ENCODE data around the gene SUSD5.

DNA sequence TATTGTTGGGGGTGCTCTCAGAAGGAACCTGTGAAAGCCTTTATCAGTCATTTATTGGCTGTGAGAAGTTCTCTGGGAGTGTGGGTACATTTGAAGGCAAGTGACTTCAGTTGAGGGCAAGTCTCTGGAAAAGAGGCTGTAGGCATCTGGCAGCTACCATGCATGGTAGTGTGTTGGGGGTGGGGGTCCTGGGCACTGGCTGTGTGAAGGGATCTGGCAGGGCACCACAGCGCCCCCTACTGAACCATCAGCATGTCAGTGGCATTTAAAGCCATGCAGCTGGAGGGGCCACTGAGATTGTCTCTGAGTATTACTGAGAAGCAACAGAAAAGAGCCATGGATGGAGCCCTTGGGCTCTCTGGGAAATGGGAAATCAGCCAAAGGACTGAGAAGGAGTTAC lies 74.2 kb downstream of the SUSD5 start:
- TF ChIP-seq, protein P1, sequence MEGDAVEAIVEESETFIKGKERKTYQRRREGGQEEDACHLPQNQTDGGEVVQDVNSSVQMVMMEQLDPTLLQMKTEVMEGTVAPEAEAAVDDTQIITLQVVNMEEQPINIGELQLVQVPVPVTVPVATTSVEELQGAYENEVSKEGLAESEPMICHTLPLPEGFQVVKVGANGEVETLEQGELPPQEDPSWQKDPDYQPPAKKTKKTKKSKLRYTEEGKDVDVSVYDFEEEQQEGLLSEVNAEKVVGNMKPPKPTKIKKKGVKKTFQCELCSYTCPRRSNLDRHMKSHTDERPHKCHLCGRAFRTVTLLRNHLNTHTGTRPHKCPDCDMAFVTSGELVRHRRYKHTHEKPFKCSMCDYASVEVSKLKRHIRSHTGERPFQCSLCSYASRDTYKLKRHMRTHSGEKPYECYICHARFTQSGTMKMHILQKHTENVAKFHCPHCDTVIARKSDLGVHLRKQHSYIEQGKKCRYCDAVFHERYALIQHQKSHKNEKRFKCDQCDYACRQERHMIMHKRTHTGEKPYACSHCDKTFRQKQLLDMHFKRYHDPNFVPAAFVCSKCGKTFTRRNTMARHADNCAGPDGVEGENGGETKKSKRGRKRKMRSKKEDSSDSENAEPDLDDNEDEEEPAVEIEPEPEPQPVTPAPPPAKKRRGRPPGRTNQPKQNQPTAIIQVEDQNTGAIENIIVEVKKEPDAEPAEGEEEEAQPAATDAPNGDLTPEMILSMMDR (IDR thresholded peaks at IDR 0.05), result peak in 1 of 3 experiments; percentile 37
- TF ChIP-seq POLR2A (IDR thresholded peaks at IDR 0.05), result no peak
